RWPE2 (cell line): ENCODE measurements around the gene CCDC169.

Source experiments
- ATAC-seq: fragments of 200-7000 bp; cut with Tn5 transposase; 3 replicates; pipeline ENCODE4 v1.9.1; 2021; ENCODE audit warnings: low read depth
- DNase-seq: peaks from one replicate; pipeline ENCODE4 v3.0.0-alpha.2; 2020; ENCODE audit warnings: low spot score
- H3K27ac ChIP-seq: fragments of 450-650 bp; 2 replicates; pipeline ENCODE4 v1.5.1; 2017; ENCODE audit warnings: mild to moderate bottlenecking; ENCODE audit not compliant: poor library complexity, severe bottlenecking
- H3K27me3 ChIP-seq: fragments of 250-450 bp; sonication (Bioruptor Pico); 2 replicates; pipeline ENCODE4 v1.5.1; 2021; ENCODE audit warnings: mild to moderate bottlenecking, moderate library complexity; ENCODE audit not compliant: insufficient read depth, poor library complexity, severe bottlenecking
- H3K36me3 ChIP-seq: fragments of 250-450 bp; sonication (Bioruptor Pico); 2 replicates; pipeline ENCODE4 v1.5.1; 2020; ENCODE audit warnings: low read depth, mild to moderate bottlenecking, moderate library complexity
- H3K4me1 ChIP-seq: fragments of 250-450 bp; sonication (Bioruptor Pico); 2 replicates; pipeline ENCODE4 v1.5.1; 2021; ENCODE audit warnings: mild to moderate bottlenecking, moderate library complexity; ENCODE audit not compliant: insufficient read depth, poor library complexity, severe bottlenecking
- H3K4me3 ChIP-seq: fragments of 250-450 bp; sonication (Bioruptor Pico); 2 replicates; pipeline ENCODE4 v1.5.1; 2021; ENCODE audit warnings: mild to moderate bottlenecking, moderate library complexity; ENCODE audit not compliant: severe bottlenecking
- H3K9me3 ChIP-seq: fragments of 250-450 bp; sonication (Bioruptor Pico); 2 replicates; pipeline ENCODE4 v1.5.1; 2021; ENCODE audit warnings: mild to moderate bottlenecking, moderate library complexity; ENCODE audit not compliant: severe bottlenecking
- CTCF ChIP-seq: fragments of 450-650 bp; IDR thresholded peaks from one replicate; pipeline ENCODE4 v1.5.1; 2017; ENCODE audit warnings: mild to moderate bottlenecking, moderate library complexity; ENCODE audit not compliant: poor library complexity, severe bottlenecking

Gene CCDC169

GRCh38 chr13:36210738-36211137, 86.9 kb downstream of the CCDC169 start:
- H3K36me3 ChIP-seq: no peaks in the 10 kb centered on the region
- no peak for TF ChIP-seq CTCF
- ATAC-seq (no peak), DNase-seq (no peak)
- no peaks in the 10 kb centered on the region for H3K9me3 ChIP-seq
- H3K27me3 ChIP-seq: no peaks in the 10 kb centered on the region
- no peaks in the 10 kb centered on the region for H3K4me1 ChIP-seq
- no peak overlapping the region for H3K4me3 ChIP-seq
- H3K27ac ChIP-seq: no peak overlapping the region

GRCh38 chr13:36207672-36208071, 89.9 kb downstream of the CCDC169 start:
- TF ChIP-seq CTCF: peak; percentile 15
- H3K4me1 ChIP-seq: no peaks in the 10 kb centered on the region
- ATAC-seq: no peak
- no peak overlapping the region for H3K27ac ChIP-seq
- H3K36me3 ChIP-seq: no peaks in the 10 kb centered on the region
- DNase-seq: no peak
- no peaks in the 10 kb centered on the region for H3K9me3 ChIP-seq
- H3K27me3 ChIP-seq: no peaks in the 10 kb centered on the region
- H3K4me3 ChIP-seq: no peak overlapping the region

- Histone ChIP-seq H3K4me1 (peaks cover 14% of the 10 kb centered on the region), H3K4me3 (no peak overlapping the region), H3K27me3 (no peaks in the 10 kb centered on the region), H3K36me3 (no peaks in the 10 kb centered on the region), H3K9me3 (no peaks in the 10 kb centered on the region), H3K27ac (no peak overlapping the region)
- no peak for TF ChIP-seq CTCF
- DNase-seq (no peak), ATAC-seq (peak; percentile 87)
Observed at GRCh38 chr13:36193151-36193855, 104.3 kb downstream of the CCDC169 start.

GRCh38 chr13:36192166-36192565, 105.4 kb downstream of the CCDC169 start:
- Histone ChIP-seq H3K9me3 (no peaks in the 10 kb centered on the region), H3K4me3 (no peak overlapping the region), H3K27me3 (no peaks in the 10 kb centered on the region), H3K4me1 (peaks cover 14% of the 10 kb centered on the region), H3K27ac (no peak overlapping the region), H3K36me3 (no peaks in the 10 kb centered on the region)
- no peak for ATAC-seq
- DNase-seq: no peak
- TF ChIP-seq CTCF: no peak

GRCh38 chr13:36190771-36191170, 106.8 kb downstream of the CCDC169 start:
- H3K4me3 ChIP-seq: no peak overlapping the region
- no peaks in the 10 kb centered on the region for H3K27me3 ChIP-seq
- no peak for ATAC-seq

More at GRCh38 chr13:36190771-36191170, 106.8 kb downstream of the CCDC169 start:
- no peak for TF ChIP-seq CTCF
- DNase-seq: no peak
- H3K36me3 ChIP-seq: no peaks in the 10 kb centered on the region
- H3K4me1 ChIP-seq: peaks cover 14% of the 10 kb centered on the region
- H3K27ac ChIP-seq: no peak overlapping the region
- no peaks in the 10 kb centered on the region for H3K9me3 ChIP-seq
